HEK293 (cell line): ENCODE measurements around the gene MYL2.

Source experiments
- CTCF ChIA-PET: fragments of 350-600 bp; formaldehyde crosslinking; extraction: SDS; loops from one replicate; lab custom pipeline; 2021; ENCODE audit warnings: antibody characterized with exemption; lab: Yijun Ruan, JAX
- POLR2A ChIA-PET: fragments of 300-600 bp; formaldehyde crosslinking; extraction: SDS; loops from one replicate; lab custom pipeline; 2020; ENCODE audit warnings: antibody characterized with exemption, inconsistent platforms; lab: Yijun Ruan, JAX
- H3K27ac ChIP-seq: fragments of 200-500 bp; sonication (Bioruptor generic); 2 replicates; pipeline ENCODE4 v1.5.1; 2014; ENCODE audit warnings: low read depth, low read length, control low read depth, inconsistent platforms; ENCODE audit errors: extremely low read depth
- H3K36me3 ChIP-seq, 2 experiments: fragments of 200-500 bp in 1 of 2; sonication (Bioruptor generic) in 1 of 2; 1 replicate in 1 of 2; 2 replicates in 1 of 2; pipeline ENCODE4 v1.5.1; 2014 to 2017; ENCODE audit warnings: inconsistent platforms in 2 of 2, low read length in 2 of 2; ENCODE audit not compliant: control insufficient read depth in 2 of 2, insufficient read depth in 1 of 2
- H3K4me1 ChIP-seq: fragments of 200-500 bp; sonication (Bioruptor generic); 2 replicates; pipeline ENCODE4 v1.5.1; 2014; ENCODE audit warnings: mild to moderate bottlenecking, low read length, inconsistent platforms; ENCODE audit not compliant: control insufficient read depth, insufficient read depth
- H3K4me3 ChIP-seq: 2 replicates; pipeline ENCODE4 v1.5.1; 2011; ENCODE audit warnings: low read depth, mild to moderate bottlenecking, control low read depth, low read length, moderate library complexity
- H3K9me3 ChIP-seq: fragments of 200-500 bp; sonication (Bioruptor generic); 2 replicates; pipeline ENCODE4 v1.5.1; 2014; ENCODE audit warnings: low read depth, low read length, inconsistent platforms; ENCODE audit not compliant: control insufficient read depth, insufficient read depth
- BCL11A ChIP-seq: fragments of 450-650 bp; formaldehyde crosslinking; IDR thresholded peaks from 2 replicates; pipeline ENCODE4 v1.5.1; 2016; ENCODE audit warnings: low read depth, missing biosample characterization, missing genetic modification characterization
- FEZF1 ChIP-seq: fragments of 450-650 bp; formaldehyde crosslinking; IDR thresholded peaks from 2 replicates; pipeline ENCODE4 v1.5.1; 2016; ENCODE audit warnings: missing biosample characterization, missing genetic modification characterization
- KLF1 ChIP-seq: fragments of 450-650 bp; formaldehyde crosslinking; IDR thresholded peaks from 2 replicates; pipeline ENCODE4 v1.5.1; 2016; ENCODE audit warnings: missing biosample characterization, missing genetic modification characterization
- PRDM1 ChIP-seq: fragments of 450-650 bp; formaldehyde crosslinking; IDR thresholded peaks from 2 replicates; pipeline ENCODE4; 2016; ENCODE audit warnings: missing biosample characterization, missing genetic modification characterization
- SALL2 ChIP-seq: fragments of 450-650 bp; formaldehyde crosslinking; IDR thresholded peaks from 2 replicates; pipeline ENCODE4 v1.5.0; 2017; ENCODE audit warnings: missing biosample characterization, mild to moderate bottlenecking, missing genetic modification characterization, borderline replicate concordance
- SETDB1 ChIP-seq: IDR thresholded peaks from one replicate; pipeline ENCODE4 v1.6.1; 2017; ENCODE audit warnings: mild to moderate bottlenecking, low read length, moderate library complexity, mixed read lengths; ENCODE audit not compliant: insufficient read length
- SP7 ChIP-seq: fragments of 450-650 bp; formaldehyde crosslinking; IDR thresholded peaks from 2 replicates; pipeline ENCODE4 v1.5.1; 2016; ENCODE audit warnings: missing biosample characterization, missing genetic modification characterization
- TRIM28 ChIP-seq: IDR thresholded peaks from 2 replicates; pipeline ENCODE4 v1.6.1; 2011; ENCODE audit warnings: low read length, control low read depth, borderline replicate concordance
- ZBTB20 ChIP-seq: fragments of 450-650 bp; formaldehyde crosslinking; IDR thresholded peaks from 2 replicates; pipeline ENCODE4 v1.5.1; 2016; ENCODE audit warnings: missing biosample characterization, missing genetic modification characterization
- ZBTB48 ChIP-seq: fragments of 450-650 bp; formaldehyde crosslinking; IDR thresholded peaks from 2 replicates; pipeline ENCODE4 v1.5.1; 2016; ENCODE audit warnings: missing biosample characterization, missing genetic modification characterization
- ZBTB7A ChIP-seq: fragments of 450-650 bp; formaldehyde crosslinking; IDR thresholded peaks from 2 replicates; pipeline ENCODE4 v1.5.1; 2016; ENCODE audit warnings: low read depth, missing biosample characterization, missing genetic modification characterization
- ZFP37 ChIP-seq: fragments of 450-650 bp; formaldehyde crosslinking; IDR thresholded peaks from 2 replicates; pipeline ENCODE4 v1.5.1; 2016; ENCODE audit warnings: missing biosample characterization, missing genetic modification characterization
- ZNF10 ChIP-seq: fragments of 450-650 bp; formaldehyde crosslinking; IDR thresholded peaks from 2 replicates; pipeline ENCODE4 v1.5.1; 2017; ENCODE audit warnings: missing biosample characterization, missing genetic modification characterization
- ZNF24 ChIP-seq: fragments of 450-650 bp; formaldehyde crosslinking; IDR thresholded peaks from 2 replicates; pipeline ENCODE4 v1.5.1; 2016; ENCODE audit warnings: missing biosample characterization, missing genetic modification characterization
- ZNF302 ChIP-seq: fragments of 450-650 bp; formaldehyde crosslinking; IDR thresholded peaks from 2 replicates; pipeline ENCODE4 v1.5.1; 2016; ENCODE audit warnings: missing biosample characterization, missing genetic modification characterization, low read depth
- ZNF311 ChIP-seq: fragments of 450-650 bp; formaldehyde crosslinking; IDR thresholded peaks from 2 replicates; pipeline ENCODE4 v1.5.1; 2017; ENCODE audit warnings: missing biosample characterization, missing genetic modification characterization, borderline replicate concordance
- ZNF341 ChIP-seq: fragments of 450-650 bp; formaldehyde crosslinking; IDR thresholded peaks from 2 replicates; pipeline ENCODE4; 2016; ENCODE audit warnings: low read depth, missing biosample characterization, missing genetic modification characterization
- ZNF354C ChIP-seq: fragments of 450-650 bp; formaldehyde crosslinking; IDR thresholded peaks from 2 replicates; pipeline ENCODE4 v1.5.1; 2016; ENCODE audit warnings: missing biosample characterization, missing genetic modification characterization, low read depth, borderline replicate concordance
- ZNF394 ChIP-seq: fragments of 450-650 bp; formaldehyde crosslinking; IDR thresholded peaks from 2 replicates; pipeline ENCODE4 v1.5.1; 2016; ENCODE audit warnings: missing biosample characterization, missing genetic modification characterization, mild to moderate bottlenecking, moderate library complexity, borderline replicate concordance
- ZNF473 ChIP-seq: fragments of 450-650 bp; formaldehyde crosslinking; IDR thresholded peaks from 2 replicates; pipeline ENCODE4 v1.5.1; 2017; ENCODE audit warnings: missing biosample characterization, missing genetic modification characterization
- ZNF514 ChIP-seq: fragments of 450-650 bp; formaldehyde crosslinking; IDR thresholded peaks from 2 replicates; pipeline ENCODE4 v1.5.1; 2016; ENCODE audit warnings: missing biosample characterization, missing genetic modification characterization
- ZNF571 ChIP-seq: fragments of 450-650 bp; formaldehyde crosslinking; IDR thresholded peaks from 2 replicates; pipeline ENCODE4 v1.5.0; 2017; ENCODE audit warnings: missing biosample characterization, missing genetic modification characterization
- ZNF600 ChIP-seq: fragments of 450-650 bp; formaldehyde crosslinking; IDR thresholded peaks from 2 replicates; pipeline ENCODE4 v1.5.1; 2016; ENCODE audit warnings: missing biosample characterization, missing genetic modification characterization
- ZNF670 ChIP-seq: fragments of 450-650 bp; formaldehyde crosslinking; IDR thresholded peaks from 2 replicates; pipeline ENCODE4 v1.5.1; 2016; ENCODE audit warnings: missing biosample characterization, missing genetic modification characterization, low read depth
- ZNF785 ChIP-seq: fragments of 450-650 bp; formaldehyde crosslinking; IDR thresholded peaks from 2 replicates; pipeline ENCODE4 v1.5.1; 2016; ENCODE audit warnings: missing biosample characterization, missing genetic modification characterization
- ZNF837 ChIP-seq: fragments of 450-650 bp; formaldehyde crosslinking; IDR thresholded peaks from 2 replicates; pipeline ENCODE4 v1.5.1; 2016; ENCODE audit warnings: missing biosample characterization, missing genetic modification characterization
- TF ChIP-seq, protein P1 (sequence below): fragments of 450-650 bp; formaldehyde crosslinking; IDR thresholded peaks from 2 replicates; pipeline ENCODE4 v1.5.1; 2016; ENCODE audit warnings: missing biosample characterization, missing genetic modification characterization, low read depth
- TF ChIP-seq, protein P2 (sequence below): fragments of 450-650 bp; formaldehyde crosslinking; IDR thresholded peaks from 2 replicates; pipeline ENCODE4 v1.5.1; 2016; ENCODE audit warnings: missing biosample characterization, missing genetic modification characterization
- TF ChIP-seq, protein P3 (sequence below): fragments of 450-650 bp; formaldehyde crosslinking; IDR thresholded peaks from 2 replicates; pipeline ENCODE4; 2016; ENCODE audit warnings: missing biosample characterization, missing genetic modification characterization
- TF ChIP-seq, protein P4 (sequence below): sonication (generic); formaldehyde crosslinking; IDR thresholded peaks from 2 replicates; pipeline ENCODE4 v1.8.1; 2022; ENCODE audit warnings: mild to moderate bottlenecking, moderate library complexity, missing genetic modification reagents
- TF ChIP-seq, protein P5 (sequence below): fragments of 450-650 bp; formaldehyde crosslinking; IDR thresholded peaks from 2 replicates; pipeline ENCODE4 v1.5.1; 2017; ENCODE audit warnings: missing biosample characterization, missing genetic modification characterization
- TF ChIP-seq, protein P6 (sequence below): fragments of 450-650 bp; formaldehyde crosslinking; IDR thresholded peaks from 2 replicates; pipeline ENCODE4 v1.5.1; 2016; ENCODE audit warnings: missing biosample characterization, missing genetic modification characterization
- TF ChIP-seq, protein P7 (sequence below): fragments of 450-650 bp; formaldehyde crosslinking; IDR thresholded peaks from 2 replicates; pipeline ENCODE4 v1.5.1; 2016; ENCODE audit warnings: missing biosample characterization, missing genetic modification characterization

MYL2 gene

DNA sequence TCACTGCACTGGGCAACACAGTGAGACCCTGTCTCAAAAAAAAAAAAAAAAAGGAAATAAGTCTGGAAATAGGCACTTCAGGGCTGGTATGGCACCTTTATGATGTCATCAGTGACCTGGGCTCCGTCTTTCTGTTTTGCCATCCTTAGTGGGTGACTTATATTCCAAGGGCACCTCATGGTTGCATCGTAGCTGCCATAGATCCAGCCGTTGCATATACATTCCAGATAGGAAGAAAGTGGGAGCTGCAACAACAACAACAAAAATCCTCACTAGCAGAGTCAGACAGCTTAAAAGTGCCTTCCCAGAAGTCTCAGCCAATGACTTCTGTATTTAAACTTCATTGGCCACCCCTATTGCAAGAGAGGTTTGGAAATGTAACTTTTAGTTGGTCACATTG lies 26.4 kb downstream of the MYL2 start:
- POLR2A ChIA-PET: interaction anchor here (0.6 kb wide), 1 partner anchor 141 kb away, joined by 6 read pairs; no protein-coding TSS in a partner anchor
- Histone ChIP-seq H3K27ac (no peak overlapping the region), H3K4me3 (no peak overlapping the region), H3K4me1 (no peaks in the 10 kb centered on the region), H3K36me3 (no peaks in the 10 kb centered on the region), H3K9me3 (no peaks in the 10 kb centered on the region)
- CTCF ChIA-PET: interaction anchor here (0.6 to 3.5 kb wide), 25 partner anchors 10 to 1067 kb away, joined by 3 to 28 read pairs (median 4); partner anchors contain the start of gene CCDC63
- TF ChIP-seq ZBTB48 (tag by site-specific recombination) (no peak), FEZF1 (tag by site-specific recombination) (no peak), PRDM1 (no peak), TRIM28 (peak; percentile 64; the same call in 1 of the 2 replicates), ZNF394 (tag by site-specific recombination) (no peak), ZNF473 (no peak), ZNF10 (tag by site-specific recombination) (no peak), ZBTB7A (tag by site-specific recombination) (no peak), ZNF571 (tag by site-specific recombination) (no peak), ZNF354C (tag by site-specific recombination) (no peak), ZNF785 (tag by site-specific recombination) (no peak), SP7 (tag by site-specific recombination) (peak; percentile 26; the same call in 1 of the 2 replicates), ZNF24 (tag by site-specific recombination) (0 out of 2 replicates have a peak, but pooled peaks have one; percentile 20), SALL2 (tag by site-specific recombination) (no peak), ZNF670 (tag by site-specific recombination) (no peak), ZNF311 (tag by site-specific recombination) (no peak), ZBTB20 (no peak), ZNF600 (tag by site-specific recombination) (no peak), SETDB1 (peak; percentile 88), ZNF341 (tag by site-specific recombination) (no peak), ZNF514 (tag by site-specific recombination) (no peak), KLF1 (tag by site-specific recombination) (no peak), ZFP37 (tag by site-specific recombination) (no peak), ZNF837 (no peak), ZNF302 (tag by site-specific recombination) (no peak), BCL11A (tag by site-specific recombination) (no peak)
- TF ChIP-seq, protein P1, sequence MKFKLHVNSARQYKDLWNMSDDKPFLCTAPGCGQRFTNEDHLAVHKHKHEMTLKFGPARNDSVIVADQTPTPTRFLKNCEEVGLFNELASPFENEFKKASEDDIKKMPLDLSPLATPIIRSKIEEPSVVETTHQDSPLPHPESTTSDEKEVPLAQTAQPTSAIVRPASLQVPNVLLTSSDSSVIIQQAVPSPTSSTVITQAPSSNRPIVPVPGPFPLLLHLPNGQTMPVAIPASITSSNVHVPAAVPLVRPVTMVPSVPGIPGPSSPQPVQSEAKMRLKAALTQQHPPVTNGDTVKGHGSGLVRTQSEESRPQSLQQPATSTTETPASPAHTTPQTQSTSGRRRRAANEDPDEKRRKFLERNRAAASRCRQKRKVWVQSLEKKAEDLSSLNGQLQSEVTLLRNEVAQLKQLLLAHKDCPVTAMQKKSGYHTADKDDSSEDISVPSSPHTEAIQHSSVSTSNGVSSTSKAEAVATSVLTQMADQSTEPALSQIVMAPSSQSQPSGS (tag by site-specific recombination): 0 out of 2 replicates have a peak, but pooled peaks have one; percentile 36
- TF ChIP-seq, protein P2, sequence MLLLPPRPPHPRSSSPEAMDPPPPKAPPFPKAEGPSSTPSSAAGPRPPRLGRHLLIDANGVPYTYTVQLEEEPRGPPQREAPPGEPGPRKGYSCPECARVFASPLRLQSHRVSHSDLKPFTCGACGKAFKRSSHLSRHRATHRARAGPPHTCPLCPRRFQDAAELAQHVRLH (tag by site-specific recombination): peak; percentile 93
- TF ChIP-seq, protein P3, sequence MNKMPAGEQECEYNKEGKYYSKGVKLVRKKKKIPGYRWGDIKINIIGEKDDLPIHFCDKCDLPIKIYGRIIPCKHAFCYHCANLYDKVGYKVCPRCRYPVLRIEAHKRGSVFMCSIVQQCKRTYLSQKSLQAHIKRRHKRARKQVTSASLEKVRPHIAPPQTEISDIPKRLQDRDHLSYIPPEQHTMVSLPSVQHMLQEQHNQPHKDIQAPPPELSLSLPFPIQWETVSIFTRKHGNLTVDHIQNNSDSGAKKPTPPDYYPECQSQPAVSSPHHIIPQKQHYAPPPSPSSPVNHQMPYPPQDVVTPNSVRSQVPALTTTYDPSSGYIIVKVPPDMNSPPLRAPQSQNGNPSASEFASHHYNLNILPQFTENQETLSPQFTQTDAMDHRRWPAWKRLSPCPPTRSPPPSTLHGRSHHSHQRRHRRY: no peak
- TF ChIP-seq, protein P4, sequence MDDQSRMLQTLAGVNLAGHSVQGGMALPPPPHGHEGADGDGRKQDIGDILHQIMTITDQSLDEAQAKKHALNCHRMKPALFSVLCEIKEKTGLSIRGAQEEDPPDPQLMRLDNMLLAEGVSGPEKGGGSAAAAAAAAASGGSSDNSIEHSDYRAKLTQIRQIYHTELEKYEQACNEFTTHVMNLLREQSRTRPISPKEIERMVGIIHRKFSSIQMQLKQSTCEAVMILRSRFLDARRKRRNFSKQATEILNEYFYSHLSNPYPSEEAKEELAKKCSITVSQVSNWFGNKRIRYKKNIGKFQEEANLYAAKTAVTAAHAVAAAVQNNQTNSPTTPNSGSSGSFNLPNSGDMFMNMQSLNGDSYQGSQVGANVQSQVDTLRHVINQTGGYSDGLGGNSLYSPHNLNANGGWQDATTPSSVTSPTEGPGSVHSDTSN (CRISPR knock-in tag): no peak
- TF ChIP-seq, protein P5, sequence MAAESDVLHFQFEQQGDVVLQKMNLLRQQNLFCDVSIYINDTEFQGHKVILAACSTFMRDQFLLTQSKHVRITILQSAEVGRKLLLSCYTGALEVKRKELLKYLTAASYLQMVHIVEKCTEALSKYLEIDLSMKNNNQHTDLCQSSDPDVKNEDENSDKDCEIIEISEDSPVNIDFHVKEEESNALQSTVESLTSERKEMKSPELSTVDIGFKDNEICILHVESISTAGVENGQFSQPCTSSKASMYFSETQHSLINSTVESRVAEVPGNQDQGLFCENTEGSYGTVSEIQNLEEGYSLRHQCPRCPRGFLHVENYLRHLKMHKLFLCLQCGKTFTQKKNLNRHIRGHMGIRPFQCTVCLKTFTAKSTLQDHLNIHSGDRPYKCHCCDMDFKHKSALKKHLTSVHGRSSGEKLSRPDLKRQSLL (tag by site-specific recombination): no peak
- TF ChIP-seq, protein P6, sequence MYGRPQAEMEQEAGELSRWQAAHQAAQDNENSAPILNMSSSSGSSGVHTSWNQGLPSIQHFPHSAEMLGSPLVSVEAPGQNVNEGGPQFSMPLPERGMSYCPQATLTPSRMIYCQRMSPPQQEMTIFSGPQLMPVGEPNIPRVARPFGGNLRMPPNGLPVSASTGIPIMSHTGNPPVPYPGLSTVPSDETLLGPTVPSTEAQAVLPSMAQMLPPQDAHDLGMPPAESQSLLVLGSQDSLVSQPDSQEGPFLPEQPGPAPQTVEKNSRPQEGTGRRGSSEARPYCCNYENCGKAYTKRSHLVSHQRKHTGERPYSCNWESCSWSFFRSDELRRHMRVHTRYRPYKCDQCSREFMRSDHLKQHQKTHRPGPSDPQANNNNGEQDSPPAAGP (tag by site-specific recombination): 0 out of 2 replicates have a peak, but pooled peaks have one; percentile 17
- TF ChIP-seq, protein P7, sequence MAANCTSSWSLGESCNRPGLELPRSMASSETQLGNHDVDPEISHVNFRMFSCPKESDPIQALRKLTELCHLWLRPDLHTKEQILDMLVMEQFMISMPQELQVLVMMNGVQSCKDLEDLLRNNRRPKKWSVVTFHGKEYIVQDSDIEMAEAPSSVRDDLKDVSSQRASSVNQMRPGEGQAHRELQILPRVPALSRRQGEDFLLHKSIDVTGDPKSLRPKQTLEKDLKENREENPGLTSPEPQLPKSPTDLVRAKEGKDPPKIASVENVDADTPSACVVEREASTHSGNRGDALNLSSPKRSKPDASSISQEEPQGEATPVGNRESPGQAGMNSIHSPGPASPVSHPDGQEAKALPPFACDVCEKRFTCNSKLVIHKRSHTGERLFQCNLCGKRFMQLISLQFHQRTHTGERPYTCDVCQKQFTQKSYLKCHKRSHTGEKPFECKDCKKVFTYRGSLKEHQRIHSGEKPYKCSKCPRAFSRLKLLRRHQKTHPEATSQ (tag by site-specific recombination): 0 out of 2 replicates have a peak, but pooled peaks have one; percentile 70
